D721Med (cell line): ENCODE measurements around the gene CRK.

Experiments
- DNase-seq: peaks from one replicate; pipeline ENCODE4 v3.0.0; 2011; ENCODE audit warnings: low spot score; ENCODE audit not compliant: insufficient read length
- FAIRE-seq: peaks from 2 replicates; lab custom pipeline; 2011; peaks lifted over from hg19 to GRCh38; lab: Jason Lieb, UNC
- CTCF ChIP-seq: IDR thresholded peaks from 2 replicates; pipeline ENCODE4 v1.5.1; 2012; ENCODE audit warnings: mild to moderate bottlenecking, control low read depth; ENCODE audit not compliant: insufficient read depth; ENCODE audit errors: missing control alignments

Gene CRK

DNA sequence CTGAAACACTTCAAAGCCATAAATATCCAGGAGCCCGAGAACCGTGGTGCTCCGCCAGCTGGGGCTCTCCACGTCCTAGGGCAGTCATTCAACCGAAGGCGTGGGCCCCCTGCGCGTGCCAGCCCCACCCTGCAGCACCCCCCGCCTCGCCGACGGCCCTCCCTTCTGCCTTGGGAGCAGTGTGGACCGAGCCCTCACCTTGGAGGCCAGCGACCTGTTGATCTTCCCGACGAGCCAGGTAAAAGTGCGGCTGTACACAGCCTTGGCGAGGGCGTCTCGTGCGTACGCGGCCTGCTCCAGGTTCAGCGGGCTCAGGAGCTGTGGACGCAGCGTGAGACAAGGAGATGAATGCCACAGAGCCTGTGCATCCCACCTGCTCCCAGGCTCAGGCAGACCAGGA is 22.4 kb upstream of the CRK start:
- TF ChIP-seq CTCF = no peak
- no peak for DNase-seq
- no peak for FAIRE-seq

- no peak for FAIRE-seq
- no peak for TF ChIP-seq CTCF
Measured at GRCh38 chr17:1475321-1475854, 19.4 kb upstream of the CRK start.

DNA sequence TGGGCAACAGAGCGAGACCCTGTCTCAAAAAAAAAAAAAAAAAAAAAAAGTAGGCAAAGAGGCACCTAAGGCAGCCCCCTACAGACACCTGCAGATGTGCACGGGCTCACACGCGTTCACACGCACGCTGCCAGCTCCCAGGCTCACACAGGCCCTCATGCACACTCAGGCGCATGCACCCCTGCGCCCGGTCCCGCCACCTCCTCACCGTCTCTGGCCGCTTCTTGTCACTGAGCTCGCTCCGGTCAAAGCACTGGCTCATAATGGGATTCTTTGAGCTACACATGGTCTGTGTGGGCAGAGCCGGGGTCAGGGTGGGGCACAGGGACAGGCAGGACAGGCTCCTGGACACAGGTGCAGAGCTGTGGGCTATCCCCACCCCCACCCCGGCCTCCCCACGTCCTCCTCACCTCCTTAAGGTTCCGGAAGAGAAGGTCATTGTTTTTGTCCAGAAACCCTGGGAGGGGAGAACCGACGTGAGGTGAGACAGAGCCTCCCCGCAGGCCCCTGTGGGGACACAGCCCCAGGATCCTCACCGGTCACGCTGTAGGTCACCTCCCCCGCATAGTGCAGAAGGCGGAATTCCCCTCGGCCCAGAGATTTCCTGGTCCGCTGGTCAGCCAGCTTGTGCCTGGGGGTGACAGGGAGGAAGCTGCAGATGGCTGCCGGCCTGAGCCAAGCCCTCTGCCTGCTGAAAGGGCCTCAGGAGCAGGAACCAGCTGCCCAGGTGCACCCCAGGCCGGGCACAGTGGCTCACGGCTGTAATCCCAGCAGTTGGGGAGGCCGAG is 18.6 kb upstream of the CRK start:
- FAIRE-seq (no peak), DNase-seq (no peak)
- TF ChIP-seq CTCF = no peak

More at GRCh38 chr17:1475321-1475854, 19.4 kb upstream of the CRK start:
- DNase-seq = no peak

GRCh38 chr17:1473841-1474240 is 17.8 kb upstream of the CRK start:
- FAIRE-seq (no peak), DNase-seq (no peak)
- no peak for TF ChIP-seq CTCF

- FAIRE-seq (no peak), DNase-seq (no peak)
- TF ChIP-seq CTCF = no peak
Measured at GRCh38 chr17:1473170-1473569, 17.1 kb upstream of the CRK start.

- FAIRE-seq (no peak), DNase-seq (no peak)
- no peak for TF ChIP-seq CTCF
Measured at GRCh38 chr17:1471911-1472821, 16.1 kb upstream of the CRK start.
